Endometrial microvascular endothelial cells (primary cell): ENCODE results near the gene MRGPRE. TPM values are rescaled to one million over a fixed set of nuclear protein-coding genes. Genes with fewer than 3 reads are reported as not detected.

Experiments
- in situ Hi-C: cut with HindIII; loops from 2 replicates; pipeline ENCODE4 v1.10.0; 2017; ENCODE audit warnings: low sequenced_read_pairs, low pct_unique_long_range_greater_than_20kb; ENCODE audit errors: inconsistent ontology term
- total RNA-seq: library from RNA; depleted of rRNA; stranded (reverse); fragments of >200 nt; gene quantifications from one replicate; pipeline ENCODE4 v1.2.3, GENCODE V29; 2015; ENCODE audit errors: inconsistent ontology term

The MRGPRE gene
- total RNA-seq, 1 donor from 2014 or later: not detected

GRCh38 chr11:3200388-3201111 is 31.7 kb downstream of the MRGPRE start:
- in situ Hi-C loops: no loop called here

- in situ Hi-C loops: no loop called here
Observed at GRCh38 chr11:3199537-3200295, 32.5 kb downstream of the MRGPRE start.

- in situ Hi-C loops: no loop called here
Observed at GRCh38 chr11:3198815-3199214, 33.4 kb downstream of the MRGPRE start.

DNA sequence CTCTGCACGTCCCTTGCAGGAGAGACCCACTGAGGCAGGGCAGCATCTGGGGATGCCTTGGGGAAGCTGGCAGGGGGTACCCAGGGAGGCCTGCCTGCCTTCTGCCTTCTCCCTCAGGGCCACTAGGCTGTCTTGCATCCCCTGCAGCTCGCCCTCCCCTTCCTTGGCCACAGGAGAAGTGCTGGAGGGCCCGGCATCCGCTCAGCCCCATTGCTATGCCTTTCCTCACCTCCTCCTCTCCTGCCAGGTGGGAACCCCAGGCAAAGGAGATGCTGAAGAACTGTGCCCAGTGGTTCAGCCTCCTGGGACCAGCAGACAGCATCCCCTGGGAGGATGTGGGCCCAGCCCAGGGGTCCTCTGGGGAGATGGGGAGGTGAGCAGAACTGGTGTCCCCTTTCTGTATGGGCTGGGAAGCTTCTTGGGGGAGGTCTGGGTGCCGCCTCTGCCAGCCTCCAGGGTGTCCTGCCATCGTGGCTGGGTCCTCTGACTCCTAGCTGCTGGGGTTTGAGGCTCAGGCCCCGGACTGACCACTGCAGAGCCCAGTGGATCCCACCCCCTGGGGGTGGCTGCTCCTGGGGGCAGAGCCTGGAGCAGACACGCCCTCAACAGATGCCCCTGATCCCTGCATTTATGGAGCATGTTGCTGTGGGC is 34.2 kb downstream of the MRGPRE start:
- in situ Hi-C loops: no loop called here

DNA sequence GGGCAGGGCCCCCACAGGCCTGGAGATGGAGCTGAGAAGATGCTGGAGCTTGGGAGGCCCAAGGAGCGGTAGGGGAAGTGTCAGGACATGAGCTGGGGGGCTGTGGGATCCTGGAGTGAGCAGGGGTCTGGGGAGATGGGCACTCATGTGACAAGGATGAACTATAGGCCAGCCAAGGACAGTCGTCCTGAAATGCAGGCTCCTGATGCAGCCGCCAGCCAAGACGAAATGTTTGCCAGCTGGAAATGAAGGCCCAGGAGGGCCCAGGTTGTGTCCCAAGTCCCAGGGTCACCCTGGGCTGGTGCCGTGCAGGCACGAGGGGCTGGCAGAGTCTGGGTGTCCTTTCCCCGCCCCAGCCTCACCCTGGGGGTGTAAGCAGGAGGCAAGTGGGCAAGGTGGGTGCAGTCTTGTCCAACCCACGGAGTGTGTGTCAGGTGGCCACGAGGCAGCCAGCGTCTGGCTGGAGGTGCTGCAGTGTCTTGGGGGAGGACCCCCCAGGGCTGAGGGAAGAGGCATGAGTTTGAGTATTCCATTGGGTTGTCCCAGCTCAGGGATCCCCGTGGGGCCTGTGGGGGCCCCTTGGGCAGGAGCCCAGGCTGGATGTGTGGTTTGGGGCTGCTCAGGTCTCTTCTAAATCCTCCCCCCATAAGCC is 35.0 kb downstream of the MRGPRE start:
- in situ Hi-C loops: no loop called here

- in situ Hi-C loops: no loop called here
Observed at GRCh38 chr11:3196161-3197043, 35.8 kb downstream of the MRGPRE start.

- in situ Hi-C loops: no loop called here
Observed at GRCh38 chr11:3195251-3196160, 36.7 kb downstream of the MRGPRE start.

GRCh38 chr11:3194016-3194816 is 38.0 kb downstream of the MRGPRE start:
- in situ Hi-C loops: no loop called here

GRCh38 chr11:3193373-3194015 is 38.7 kb downstream of the MRGPRE start:
- in situ Hi-C loops: no loop called here

DNA sequence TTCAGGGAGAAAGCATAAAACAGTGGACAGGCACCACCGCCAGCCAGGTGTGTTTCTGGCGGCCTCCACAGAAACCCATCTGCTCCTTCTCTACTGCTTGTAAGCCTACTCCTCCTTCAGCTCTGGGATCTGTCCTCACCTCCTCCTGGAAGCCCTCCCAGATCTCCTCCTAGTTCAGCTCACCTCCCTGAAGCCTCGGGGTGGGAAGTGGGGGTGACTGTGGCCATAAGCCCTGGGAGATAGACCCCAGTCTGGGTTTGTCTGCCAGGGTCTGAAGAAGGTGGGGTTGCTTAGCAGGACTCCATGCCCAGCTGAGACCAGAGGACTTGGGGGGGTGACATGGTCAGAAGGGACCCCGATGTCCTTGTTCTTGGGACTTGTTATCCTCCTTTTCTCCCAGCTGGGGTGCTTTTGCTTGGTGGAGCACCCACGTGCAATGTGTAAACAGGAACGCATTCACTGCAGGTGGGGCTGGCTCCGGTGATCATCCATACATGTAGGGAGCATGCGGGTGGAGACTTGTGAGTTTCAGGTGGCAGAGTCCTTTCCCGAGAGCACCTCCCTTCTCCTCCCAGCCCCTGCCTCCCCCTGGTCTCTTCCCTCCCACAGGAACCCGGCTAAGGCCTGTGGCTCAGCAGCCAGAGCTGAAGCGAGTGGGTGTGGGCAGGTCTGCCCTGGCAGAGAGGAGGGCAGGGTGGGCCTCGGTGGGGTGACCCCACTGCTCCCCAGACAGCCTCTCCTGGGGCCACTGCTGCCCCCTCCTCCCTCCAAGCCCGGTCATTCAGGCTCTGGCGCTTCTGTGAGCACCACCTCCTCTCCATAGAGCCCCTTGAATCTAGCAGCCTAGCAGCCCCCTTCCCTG is 39.5 kb downstream of the MRGPRE start:
- in situ Hi-C loops: no loop called here

GRCh38 chr11:3191586-3192324 is 40.5 kb downstream of the MRGPRE start:
- in situ Hi-C loops: no loop called here

GRCh38 chr11:3190600-3190999 is 41.6 kb downstream of the MRGPRE start:
- in situ Hi-C loops: no loop called here

GRCh38 chr11:3189886-3190583 is 42.2 kb downstream of the MRGPRE start:
- in situ Hi-C loops: no loop called here

DNA sequence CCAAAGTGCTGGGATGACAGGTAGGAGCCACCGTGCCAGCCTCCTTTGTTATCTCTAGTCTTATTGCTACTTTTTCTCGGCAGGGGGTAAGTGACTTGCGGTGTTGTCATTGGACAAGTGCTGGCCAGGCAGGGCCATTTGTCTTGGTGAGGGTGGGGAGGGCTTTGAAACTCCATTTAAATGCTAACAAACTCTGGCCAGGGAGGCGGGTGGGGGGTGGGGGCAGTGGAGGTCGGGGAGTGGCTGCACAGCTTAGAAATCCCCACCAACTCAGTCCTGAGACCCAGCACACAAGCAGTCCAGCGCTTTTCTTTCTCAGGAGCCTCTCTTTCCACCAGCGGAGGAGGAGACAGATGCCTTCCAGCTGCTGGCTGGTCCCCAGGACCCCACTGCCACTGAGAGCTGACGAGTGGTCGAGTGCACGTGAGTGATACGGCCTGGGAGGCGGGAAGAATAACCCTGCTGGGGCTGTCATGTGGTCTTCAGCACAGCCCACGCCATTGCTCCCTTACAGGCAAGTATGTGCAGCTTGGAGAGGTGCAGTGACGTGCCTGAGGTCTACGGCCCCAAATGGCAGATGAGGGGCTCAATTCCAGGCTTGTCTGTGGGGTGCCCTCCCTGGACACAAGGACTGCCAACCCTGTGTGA is 42.9 kb downstream of the MRGPRE start:
- in situ Hi-C loops: no loop called here
